ENCODE results near the gene DIAPH3. TPM values are rescaled to one million over a fixed set of nuclear protein-coding genes. Genes with fewer than 3 reads are reported as not detected.

The DIAPH3 gene
- total and polyA plus RNA-seq, 10 donors, result 0.07 to 4.1 (median 1.4) TPM

DNA sequence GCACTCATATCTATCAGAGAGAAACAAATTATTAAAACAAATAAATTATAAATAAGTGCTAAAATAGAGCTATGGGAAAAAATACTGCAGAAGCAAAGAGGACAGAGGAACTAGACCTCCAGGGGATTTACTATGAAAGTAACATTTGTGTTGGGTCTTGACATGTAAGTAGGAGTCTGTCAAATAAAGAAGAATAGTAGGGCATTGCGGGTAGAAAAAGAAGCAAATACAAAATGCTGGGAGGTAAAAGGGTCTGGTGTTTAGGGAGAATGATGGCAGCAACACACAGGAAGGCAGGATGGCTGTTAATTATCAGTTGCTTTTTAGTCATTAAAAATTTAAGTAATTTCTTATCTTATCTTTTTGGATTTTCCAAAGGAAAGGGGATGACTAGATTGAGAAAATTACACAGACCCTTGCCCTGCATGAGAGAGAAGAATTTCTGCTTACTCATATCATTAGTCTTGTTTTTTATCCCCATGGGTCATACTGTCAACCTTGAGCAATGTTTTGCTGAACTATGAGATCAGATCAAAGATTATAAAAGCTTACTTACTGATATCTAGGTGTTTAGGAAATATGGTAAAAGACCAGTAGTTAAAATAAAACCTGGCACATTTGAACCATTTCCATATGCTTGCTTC, 472.7 kb downstream of the DIAPH3 start:
- TF ChIP-seq POLR2A (IDR thresholded peaks at IDR 0.05) (no peak), POLR2AphosphoS5 (IDR thresholded peaks at IDR 0.05) (no peak)
- TF ChIP-seq, protein P1, sequence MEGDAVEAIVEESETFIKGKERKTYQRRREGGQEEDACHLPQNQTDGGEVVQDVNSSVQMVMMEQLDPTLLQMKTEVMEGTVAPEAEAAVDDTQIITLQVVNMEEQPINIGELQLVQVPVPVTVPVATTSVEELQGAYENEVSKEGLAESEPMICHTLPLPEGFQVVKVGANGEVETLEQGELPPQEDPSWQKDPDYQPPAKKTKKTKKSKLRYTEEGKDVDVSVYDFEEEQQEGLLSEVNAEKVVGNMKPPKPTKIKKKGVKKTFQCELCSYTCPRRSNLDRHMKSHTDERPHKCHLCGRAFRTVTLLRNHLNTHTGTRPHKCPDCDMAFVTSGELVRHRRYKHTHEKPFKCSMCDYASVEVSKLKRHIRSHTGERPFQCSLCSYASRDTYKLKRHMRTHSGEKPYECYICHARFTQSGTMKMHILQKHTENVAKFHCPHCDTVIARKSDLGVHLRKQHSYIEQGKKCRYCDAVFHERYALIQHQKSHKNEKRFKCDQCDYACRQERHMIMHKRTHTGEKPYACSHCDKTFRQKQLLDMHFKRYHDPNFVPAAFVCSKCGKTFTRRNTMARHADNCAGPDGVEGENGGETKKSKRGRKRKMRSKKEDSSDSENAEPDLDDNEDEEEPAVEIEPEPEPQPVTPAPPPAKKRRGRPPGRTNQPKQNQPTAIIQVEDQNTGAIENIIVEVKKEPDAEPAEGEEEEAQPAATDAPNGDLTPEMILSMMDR (IDR thresholded peaks at IDR 0.05 in 8 of 11, conservative IDR thresholded peaks at IDR 0.05 in 3 of 11), result no peak
- intact Hi-C loops (cut with DNase I; ENCODE audit: low total_unique reads), result no loop called here
- 86 to 100% (median 95%) methylated on average over 1 of the region's 1 CpG for WGBS, 5 donors

DNA sequence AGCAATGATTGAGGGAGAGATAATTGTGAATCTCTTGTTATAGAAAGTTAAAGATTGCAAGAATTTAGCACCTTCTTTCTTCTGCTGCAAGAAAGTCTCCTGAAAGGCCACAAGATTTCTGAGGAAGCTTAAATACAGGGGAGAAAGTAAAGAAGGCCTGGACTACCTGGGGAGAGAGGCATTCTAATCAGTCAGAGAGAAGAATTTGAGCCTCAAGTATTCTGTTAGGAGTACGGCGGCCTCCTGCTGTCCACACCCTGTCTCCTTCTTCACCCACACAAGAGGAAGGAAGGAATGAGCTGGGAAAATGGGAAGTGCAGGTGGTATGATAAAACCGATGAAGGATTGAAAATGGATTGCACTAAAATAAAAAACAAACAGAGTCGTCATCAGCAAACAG, 474.7 kb downstream of the DIAPH3 start:
- Histone ChIP-seq H3K36me3 (no peaks in the 10 kb centered on the region), H3K4me3 (no peak overlapping the region), H3K9me3 (no peaks in the 10 kb centered on the region), H3K4me1 (no peaks in the 10 kb centered on the region), H3K27me3 (replicated peaks in 1 of 7) (no peaks in the 10 kb centered on the region), H3K27ac (no peak overlapping the region)
- intact Hi-C loops (cut with DNase I; ENCODE audit: low total_unique reads), result loop anchor here (10.0 kb wide), 1 partner anchor 746 kb away; no protein-coding TSS in a partner anchor
- DNase-seq, result no peak
- WGBS, 5 donors, result 85 to 93% (median 91%) methylated on average over 4 of the region's 4 CpGs
- TF ChIP-seq, protein P1 (IDR thresholded peaks at IDR 0.05 in 8 of 11, conservative IDR thresholded peaks at IDR 0.05 in 3 of 11), result no peak
- no peak for TF ChIP-seq POLR2AphosphoS5 (IDR thresholded peaks at IDR 0.05)
- no peak for TF ChIP-seq POLR2A (IDR thresholded peaks at IDR 0.05)

More for the DNA sequence above, 472.7 kb downstream of the DIAPH3 start:
- Histone ChIP-seq H3K27me3 (replicated peaks in 1 of 7) (no peaks in the 10 kb centered on the region), H3K4me1 (no peaks in the 10 kb centered on the region), H3K27ac (no peak overlapping the region), H3K9me3 (no peaks in the 10 kb centered on the region), H3K4me3 (no peak overlapping the region), H3K36me3 (no peaks in the 10 kb centered on the region)
- DNase-seq, result no peak

DNA sequence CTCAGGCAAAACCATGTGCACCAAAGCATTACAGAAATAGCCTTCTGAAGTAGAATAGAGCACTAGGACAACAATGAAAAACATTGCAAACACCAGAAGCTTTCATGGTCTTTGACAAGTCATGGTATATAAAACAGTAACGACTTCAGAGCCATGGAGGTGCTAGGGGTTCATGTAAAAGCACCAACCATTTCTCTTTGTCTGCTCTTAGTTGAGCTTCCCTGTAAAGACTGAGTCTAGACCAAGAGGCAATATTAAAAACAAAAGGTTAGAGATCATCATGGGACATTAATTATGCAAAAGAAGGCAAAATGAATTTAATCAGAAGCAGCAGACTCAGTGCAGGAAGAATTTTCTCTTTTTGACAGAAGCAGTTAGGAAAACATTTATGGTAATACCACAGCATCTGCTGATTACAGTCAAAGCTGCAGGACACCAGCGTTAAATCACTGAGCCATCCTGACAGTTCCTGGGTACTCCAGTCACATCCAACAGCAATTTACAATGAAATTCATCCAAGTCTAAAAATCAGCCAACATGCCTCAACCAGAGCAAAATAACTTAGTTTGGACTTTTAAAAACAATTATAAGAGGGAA, 476.8 kb downstream of the DIAPH3 start:
- Histone ChIP-seq H3K36me3 (no peaks in the 10 kb centered on the region), H3K27me3 (replicated peaks in 1 of 7) (no peaks in the 10 kb centered on the region), H3K4me3 (no peak overlapping the region), H3K9me3 (no peaks in the 10 kb centered on the region), H3K27ac (no peak overlapping the region), H3K4me1 (no peaks in the 10 kb centered on the region)
- 79 to 92% (median 87%) methylated on average over 2 of the region's 2 CpGs for WGBS, 5 donors
- no peak for DNase-seq
- TF ChIP-seq, protein P1 (IDR thresholded peaks at IDR 0.05 in 8 of 11, conservative IDR thresholded peaks at IDR 0.05 in 3 of 11), result no peak
- TF ChIP-seq POLR2AphosphoS5 (IDR thresholded peaks at IDR 0.05), result no peak
- TF ChIP-seq POLR2A (IDR thresholded peaks at IDR 0.05), result no peak
- intact Hi-C loops (cut with DNase I; ENCODE audit: low total_unique reads), result loop anchor here (10.0 kb wide), 1 partner anchor 748 kb away; no protein-coding TSS in a partner anchor

DNA sequence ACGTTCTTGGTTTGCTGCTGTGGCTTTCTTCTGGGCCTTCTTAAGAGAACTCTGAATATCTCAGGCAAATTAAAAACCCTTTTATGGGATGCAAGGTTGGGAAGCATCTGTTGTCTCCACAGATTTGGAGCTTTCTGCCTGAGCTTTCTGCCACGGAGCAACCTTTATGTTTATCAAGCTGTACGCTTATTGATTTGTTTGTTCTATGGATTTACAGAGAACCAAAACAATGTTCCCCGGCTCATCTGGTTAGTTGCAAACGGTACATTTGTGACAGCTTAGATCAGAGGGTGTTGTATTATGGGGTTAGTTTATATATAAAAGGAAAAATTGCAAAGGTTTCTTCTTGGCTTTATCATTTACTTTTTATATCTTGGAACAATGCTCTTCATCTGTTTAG, 479.6 kb downstream of the DIAPH3 start:
- Histone ChIP-seq H3K4me3 (no peak overlapping the region), H3K4me1 (no peaks in the 10 kb centered on the region), H3K36me3 (no peaks in the 10 kb centered on the region), H3K9me3 (no peaks in the 10 kb centered on the region), H3K27ac (no peak overlapping the region), H3K27me3 (replicated peaks in 1 of 7) (no peaks in the 10 kb centered on the region)
- intact Hi-C loops (cut with DNase I; ENCODE audit: low total_unique reads), result loop anchor here (10.0 kb wide), 1 partner anchor 751 kb away; no protein-coding TSS in a partner anchor
- WGBS, 5 donors, result 88 to 94% (median 91%) methylated on average over 5 of the region's 5 CpGs
- TF ChIP-seq, protein P1 (IDR thresholded peaks at IDR 0.05 in 8 of 11, conservative IDR thresholded peaks at IDR 0.05 in 3 of 11), result no peak
- TF ChIP-seq POLR2AphosphoS5 (IDR thresholded peaks at IDR 0.05) (no peak), POLR2A (IDR thresholded peaks at IDR 0.05) (no peak)
- DNase-seq, result no peak

Data from spleen (tissue), 11 donors.